Activated CD8-positive, alpha-beta memory T cell treated with anti-CD3 and anti-CD28 coated beads, Interleukin-2, amount 10 ng/mL, durations not matched to agents 7 days and 5 days (primary cell): ENCODE data around the gene ZNF429. TPM values are rescaled to one million over a fixed set of nuclear protein-coding genes. Genes with fewer than 3 reads are reported as not detected.
"Not testable (repeated sequence)": the region's sequence is repeated elsewhere in the genome, so short reads cannot be mapped to it uniquely, and the experiment has no call there.

Experiments
- ATAC-seq: fragments of 150-1000 bp; cut with Tn5 transposase; one replicate; pipeline ENCODE4 v1.10.0; 2021; ENCODE audit warnings: moderate library complexity
- CTCF ChIA-PET: fragments of 350-600 bp; sonication (Branson Sonifier 250); formaldehyde crosslinking; loops from one replicate; lab custom pipeline; 2021; ENCODE audit warnings: antibody characterized with exemption; lab: Charles Lee
- DNase-seq: peaks from one replicate; pipeline ENCODE4 v3.0.0-alpha.2; 2020
- H3K27ac Mint-ChIP-seq: one replicate; pipeline ENCODE4 v1.8.0; 2021; ENCODE audit warnings: mild to moderate bottlenecking, mixed read lengths
- H3K27me3 Mint-ChIP-seq: one replicate; pipeline ENCODE4 v1.8.0; 2021; ENCODE audit warnings: mixed read lengths
- H3K36me3 Mint-ChIP-seq: one replicate; pipeline ENCODE4 v1.8.0; 2021; ENCODE audit warnings: mild to moderate bottlenecking, mixed read lengths
- H3K4me1 Mint-ChIP-seq: one replicate; pipeline ENCODE4 v1.8.0; 2021; ENCODE audit warnings: mixed read lengths
- H3K4me3 Mint-ChIP-seq: one replicate; pipeline ENCODE4 v1.8.0; 2021; ENCODE audit warnings: mild to moderate bottlenecking, moderate library complexity, mixed read lengths
- H3K9me3 Mint-ChIP-seq: one replicate; pipeline ENCODE4 v1.8.0; 2022; ENCODE audit warnings: low read depth, mixed read lengths
- total RNA-seq, 2 experiments: library from RNA; stranded (reverse); gene quantifications; one replicate each; pipeline ENCODE4 v1.2.3, GENCODE V29; 2021

Gene ZNF429
- total RNA-seq = 10 to 100 TPM in 1 of 2 experiments, 1 to 10 TPM in 1; 6.7 to 10.4 TPM

GRCh38 chr19:21505459-21506451, at the start of gene ZNF429:
ZNF429 (plus strand) TSS chr19:21505602; CDS start chr19:21505772, 170 bp downstream.
- peaks cover 19% of the 10 kb centered on the region for H3K4me1 Mint-ChIP-seq
- peaks cover 20% of the 10 kb centered on the region for H3K9me3 Mint-ChIP-seq
- peak within 1 kb of the TSS; percentile 99 for H3K4me3 Mint-ChIP-seq
- H3K36me3 Mint-ChIP-seq = peaks cover 45% of the 10 kb centered on the region
- peak; percentile 100 for ATAC-seq
- no peaks in the 10 kb centered on the region for H3K27me3 Mint-ChIP-seq
- DNase-seq = peak; percentile 96
- peak within 1 kb of the TSS; percentile 99 for H3K27ac Mint-ChIP-seq
- CTCF ChIA-PET = interaction anchor here (0.6 to 1.9 kb wide), 6 partner anchors 10 to 190 kb away, joined by 3 to 7 read pairs (median 4); partner anchors contain the start of genes ZNF493, ZNF708 and ZNF738

GRCh38 chr19:21460686-21461085, 44.7 kb upstream of the ZNF429 start:
- Mint-ChIP-seq H3K27me3 (peaks cover 3% of the 10 kb centered on the region), H3K4me3 (no peak overlapping the region), H3K4me1 (peaks cover 3% of the 10 kb centered on the region), H3K27ac (no peak overlapping the region), H3K36me3 (peaks cover 10% of the 10 kb centered on the region), H3K9me3 (peaks cover 19% of the 10 kb centered on the region)
- ATAC-seq = no peak
- CTCF ChIA-PET = no interaction called here
- DNase-seq = no peak

GRCh38 chr19:21462540-21462939, 42.9 kb upstream of the ZNF429 start:
- ATAC-seq (no peak), DNase-seq (no peak)
- Mint-ChIP-seq H3K36me3 (peaks cover 10% of the 10 kb centered on the region), H3K4me3 (no peak overlapping the region), H3K27ac (no peak overlapping the region), H3K4me1 (peaks cover 3% of the 10 kb centered on the region), H3K9me3 (peaks cover 18% of the 10 kb centered on the region), H3K27me3 (peaks cover 3% of the 10 kb centered on the region)
- CTCF ChIA-PET = no interaction called here

GRCh38 chr19:21463449-21464105, 41.8 kb upstream of the ZNF429 start:
- Mint-ChIP-seq H3K27ac (peak overlapping the region; percentile 44), H3K27me3 (peaks cover 3% of the 10 kb centered on the region), H3K4me1 (peaks cover 3% of the 10 kb centered on the region), H3K9me3 (peaks cover 17% of the 10 kb centered on the region), H3K36me3 (peaks cover 10% of the 10 kb centered on the region), H3K4me3 (peak overlapping the region; percentile 72)
- peak; percentile 78 for ATAC-seq
- peak; percentile 56 for DNase-seq
- CTCF ChIA-PET = no interaction called here

- ATAC-seq = no peak
- peaks cover 12% of the 10 kb centered on the region for H3K9me3 Mint-ChIP-seq
- no peak overlapping the region for H3K27ac Mint-ChIP-seq
Measured at GRCh38 chr19:21466627-21467026, 38.8 kb upstream of the ZNF429 start.

GRCh38 chr19:21468791-21469190, 36.6 kb upstream of the ZNF429 start:
- ATAC-seq = no peak

More at GRCh38 chr19:21466627-21467026, 38.8 kb upstream of the ZNF429 start:
- no peak for DNase-seq
- Mint-ChIP-seq H3K4me1 (peaks cover 3% of the 10 kb centered on the region), H3K36me3 (peaks cover 8% of the 10 kb centered on the region), H3K27me3 (peaks cover 3% of the 10 kb centered on the region), H3K4me3 (no peak overlapping the region)
- CTCF ChIA-PET = no interaction called here

GRCh38 chr19:21472507-21472906, 32.9 kb upstream of the ZNF429 start:
- Mint-ChIP-seq H3K4me1 (peaks cover 1% of the 10 kb centered on the region), H3K9me3 (peaks cover 5% of the 10 kb centered on the region), H3K36me3 (peaks cover 2% of the 10 kb centered on the region), H3K4me3 (no peak overlapping the region), H3K27ac (no peak overlapping the region), H3K27me3 (no peaks in the 10 kb centered on the region)
- CTCF ChIA-PET = no interaction called here
- ATAC-seq (no peak), DNase-seq (no peak)

More at GRCh38 chr19:21468791-21469190, 36.6 kb upstream of the ZNF429 start:
- no peaks in the 10 kb centered on the region for H3K27me3 Mint-ChIP-seq
- H3K4me1 Mint-ChIP-seq = peaks cover under 1% of the 10 kb centered on the region
- no peak for DNase-seq
- CTCF ChIA-PET = no interaction called here
- peaks cover 2% of the 10 kb centered on the region for H3K36me3 Mint-ChIP-seq
- H3K9me3 Mint-ChIP-seq = peaks cover 4% of the 10 kb centered on the region
- H3K27ac Mint-ChIP-seq = no peak overlapping the region
- no peak overlapping the region for H3K4me3 Mint-ChIP-seq

GRCh38 chr19:21474671-21475181, 30.7 kb upstream of the ZNF429 start:
- H3K36me3 Mint-ChIP-seq = peaks cover 2% of the 10 kb centered on the region
- H3K27ac Mint-ChIP-seq = no peak overlapping the region
- H3K4me3 Mint-ChIP-seq = peak overlapping the region; percentile 69
- H3K9me3 Mint-ChIP-seq = peaks cover 5% of the 10 kb centered on the region
- CTCF ChIA-PET = no interaction called here
- ATAC-seq = peak; percentile 99
- peaks cover 1% of the 10 kb centered on the region for H3K4me1 Mint-ChIP-seq
- peak; percentile 77 for DNase-seq
- H3K27me3 Mint-ChIP-seq = no peaks in the 10 kb centered on the region

- not testable (repeated sequence) for H3K4me3 Mint-ChIP-seq, DNase-seq, H3K36me3 Mint-ChIP-seq, H3K27me3 Mint-ChIP-seq, H3K27ac Mint-ChIP-seq, ATAC-seq, H3K4me1 Mint-ChIP-seq
- H3K9me3 Mint-ChIP-seq = peaks cover 13% of the 10 kb centered on the region
- CTCF ChIA-PET = interaction anchor here (1.0 kb wide), 1 partner anchor 707 kb away, joined by 3 read pairs; the partner anchor contains the start of gene ZNF66
Measured at GRCh38 chr19:21482361-21482760, 23.0 kb upstream of the ZNF429 start.

- DNase-seq = peak; percentile 58
- Mint-ChIP-seq H3K4me3 (no peak overlapping the region), H3K36me3 (peaks cover 9% of the 10 kb centered on the region), H3K9me3 (peaks cover 15% of the 10 kb centered on the region), H3K4me1 (no peaks in the 10 kb centered on the region), H3K27me3 (no peaks in the 10 kb centered on the region), H3K27ac (no peak overlapping the region)
- peak; percentile 81 for ATAC-seq
- CTCF ChIA-PET = interaction anchor here (1.0 to 1.1 kb wide), 2 partner anchors 281 to 707 kb away, joined by 3 to 4 read pairs; partner anchors contain the start of gene ZNF66
Measured at GRCh38 chr19:21482863-21483276, 22.5 kb upstream of the ZNF429 start.

- ATAC-seq = peak; percentile 61
- CTCF ChIA-PET = interaction anchor here (1.0 to 1.2 kb wide), 4 partner anchors 20 to 708 kb away, joined by 3 to 4 read pairs (median 3); partner anchors contain the start of gene ZNF66
- H3K4me3 Mint-ChIP-seq = peak overlapping the region; percentile 37
- peak; percentile 55 for DNase-seq
- H3K27ac Mint-ChIP-seq = no peak overlapping the region
- H3K9me3 Mint-ChIP-seq = peaks cover 14% of the 10 kb centered on the region
- no peaks in the 10 kb centered on the region for H3K4me1 Mint-ChIP-seq
- peaks cover 10% of the 10 kb centered on the region for H3K36me3 Mint-ChIP-seq
- H3K27me3 Mint-ChIP-seq = no peaks in the 10 kb centered on the region
Measured at GRCh38 chr19:21483589-21484170, 21.7 kb upstream of the ZNF429 start.

- peaks cover 19% of the 10 kb centered on the region for H3K9me3 Mint-ChIP-seq
Measured at GRCh38 chr19:21484631-21485030, 20.8 kb upstream of the ZNF429 start.

More at GRCh38 chr19:21484631-21485030, 20.8 kb upstream of the ZNF429 start:
- DNase-seq = no peak
- no peak overlapping the region for H3K27ac Mint-ChIP-seq
- no peak overlapping the region for H3K4me3 Mint-ChIP-seq
- CTCF ChIA-PET = interaction anchor here (1.0 kb wide), 1 partner anchor 374 kb away, joined by 3 read pairs; no protein-coding TSS in a partner anchor
- no peaks in the 10 kb centered on the region for H3K27me3 Mint-ChIP-seq
- no peak for ATAC-seq
- H3K4me1 Mint-ChIP-seq = no peaks in the 10 kb centered on the region
- H3K36me3 Mint-ChIP-seq = peaks cover 10% of the 10 kb centered on the region
